Liver (tissue), 9 donors: Measurements from ENCODE around the gene RHNO1. TPM values are rescaled to one million over a fixed set of nuclear protein-coding genes. Genes with fewer than 3 reads are reported as not detected.

ENCODE experiments used
- DNase-seq: peaks from one replicate; pipeline ENCODE4 v3.0.0-alpha.2; 2017; ENCODE audit warnings: low spot score
- H3K27ac ChIP-seq, 2 donors: one replicate each; pipeline ENCODE4 v1.7.0; 2013; ENCODE audit warnings: inconsistent platforms in 2 of 2, low read length in 2 of 2, control low read depth in 1 of 2, low read depth in 1 of 2, mild to moderate bottlenecking in 1 of 2
- H3K27me3 ChIP-seq, 4 donors: one replicate each; pipeline versions ENCODE4 v1.6.1 to v1.7.0; 2013; ENCODE audit warnings: low read length in 3 of 4, inconsistent platforms in 1 of 4, mild to moderate bottlenecking in 1 of 4, moderate library complexity in 1 of 4; ENCODE audit not compliant: control insufficient read depth in 4 of 4, insufficient read depth in 4 of 4
- H3K36me3 ChIP-seq, 4 donors: one replicate each; pipeline versions ENCODE4 v1.6.1 to v1.7.0; 2013; ENCODE audit warnings: low read length in 3 of 4, mild to moderate bottlenecking in 3 of 4, low read depth in 1 of 4, moderate library complexity in 1 of 4; ENCODE audit not compliant: control insufficient read depth in 4 of 4, insufficient read depth in 3 of 4
- H3K4me1 ChIP-seq, 4 donors: one replicate each; pipeline versions ENCODE4 v1.6.1 to v1.7.0; 2013; ENCODE audit warnings: low read length in 3 of 4, mild to moderate bottlenecking in 3 of 4, moderate library complexity in 1 of 4; ENCODE audit not compliant: control insufficient read depth in 4 of 4, insufficient read depth in 4 of 4
- H3K4me3 ChIP-seq, 3 donors: one replicate each; pipeline versions ENCODE4 v1.6.1 to v1.7.0; 2013; ENCODE audit warnings: low read length in 3 of 3, control low read depth in 1 of 3, low read depth in 1 of 3, mild to moderate bottlenecking in 1 of 3
- H3K9ac ChIP-seq, 2 donors: one replicate each; pipeline ENCODE4 v1.7.0; 2013; ENCODE audit warnings: low read length in 2 of 2, mild to moderate bottlenecking in 2 of 2, moderate library complexity in 2 of 2, control low read depth in 1 of 2, low read depth in 1 of 2
- H3K9me3 ChIP-seq, 4 donors: one replicate each; pipeline versions ENCODE4 v1.6.1 to v1.7.0; 2013; ENCODE audit warnings: low read length in 3 of 4; ENCODE audit not compliant: control insufficient read depth in 4 of 4
- FOXA2 ChIP-seq: IDR thresholded peaks from 2 replicates; pipeline ENCODE4 v1.6.1; 2016; ENCODE audit warnings: antibody characterized with exemption
- GABPA ChIP-seq, 2 donors: IDR thresholded peaks in 1 of 2; conservative IDR thresholded peaks in 1 of 2; 2 replicates each; pipeline ENCODE4 v1.6.1; 2016; ENCODE audit warnings: antibody characterized with exemption in 2 of 2, mild to moderate bottlenecking in 1 of 2, moderate library complexity in 1 of 2
- HNF4A ChIP-seq, 2 donors: conservative IDR thresholded peaks; 2 replicates each; pipeline ENCODE4 v1.6.1; 2016; ENCODE audit warnings: antibody characterized with exemption in 2 of 2, mild to moderate bottlenecking in 2 of 2
- SP1 ChIP-seq: IDR thresholded peaks from 2 replicates; pipeline ENCODE4 v1.6.1; 2018; ENCODE audit warnings: antibody characterized with exemption, mild to moderate bottlenecking
- YY1 ChIP-seq: IDR thresholded peaks from 2 replicates; pipeline ENCODE4 v1.6.1; 2016; ENCODE audit warnings: antibody characterized with exemption, mild to moderate bottlenecking
- WGBS: extraction: QIAGEN DNeasy Blood & Tissue Kit; methylation state at CpG from one replicate; pipeline ENCODE4 v1.1.7; 2013; 5-methylcytosine and 5-hydroxymethylcytosine counted together
- polyA plus RNA-seq, 2 donors: library from polyadenylated mRNA; stranded (reverse) in 1 of 2; unstranded in 1 of 2; fragments of 200-250 nt in 1 of 2; fragments of >200 nt in 1 of 2; fragmentation: Nextera tagmentation in 1 of 2; extraction: Ambion mirVana in 1 of 2; gene quantifications; one replicate each; pipeline versions ENCODE4 v1.2.1 to v1.2.3, GENCODE V29; 2013 to 2015
- total RNA-seq, 2 donors: library from RNA; depleted of rRNA; stranded (reverse); fragments of >200 nt; gene quantifications; one replicate each; pipeline ENCODE4 v1.2.3, GENCODE V29; 2014
- TF ChIP-seq, protein P1 (sequence below): IDR thresholded peaks from 2 replicates; pipeline ENCODE4 v1.6.1; 2016; ENCODE audit warnings: antibody characterized with exemption, mild to moderate bottlenecking
- TF ChIP-seq, protein P2 (sequence below): fragments of 150-350 bp; IDR thresholded peaks from 2 replicates; pipeline ENCODE4 v1.5.1; 2017; ENCODE audit warnings: improper control_type of control experiment, low read depth, low read length; ENCODE audit not compliant: missing input control
- TF ChIP-seq, protein P3 (sequence below): IDR thresholded peaks from 2 replicates; pipeline ENCODE4 v1.6.1; 2016; ENCODE audit warnings: antibody characterized with exemption
- donor health status: healthy.
- donor health status: healthy.
- donor health status: healthy.
- donor health status: healthy.
- donor health status: healthy.

Gene RHNO1
- total and polyA plus RNA-seq, 4 donors = 1.4 to 14.5 (median 2.8) TPM

DNA sequence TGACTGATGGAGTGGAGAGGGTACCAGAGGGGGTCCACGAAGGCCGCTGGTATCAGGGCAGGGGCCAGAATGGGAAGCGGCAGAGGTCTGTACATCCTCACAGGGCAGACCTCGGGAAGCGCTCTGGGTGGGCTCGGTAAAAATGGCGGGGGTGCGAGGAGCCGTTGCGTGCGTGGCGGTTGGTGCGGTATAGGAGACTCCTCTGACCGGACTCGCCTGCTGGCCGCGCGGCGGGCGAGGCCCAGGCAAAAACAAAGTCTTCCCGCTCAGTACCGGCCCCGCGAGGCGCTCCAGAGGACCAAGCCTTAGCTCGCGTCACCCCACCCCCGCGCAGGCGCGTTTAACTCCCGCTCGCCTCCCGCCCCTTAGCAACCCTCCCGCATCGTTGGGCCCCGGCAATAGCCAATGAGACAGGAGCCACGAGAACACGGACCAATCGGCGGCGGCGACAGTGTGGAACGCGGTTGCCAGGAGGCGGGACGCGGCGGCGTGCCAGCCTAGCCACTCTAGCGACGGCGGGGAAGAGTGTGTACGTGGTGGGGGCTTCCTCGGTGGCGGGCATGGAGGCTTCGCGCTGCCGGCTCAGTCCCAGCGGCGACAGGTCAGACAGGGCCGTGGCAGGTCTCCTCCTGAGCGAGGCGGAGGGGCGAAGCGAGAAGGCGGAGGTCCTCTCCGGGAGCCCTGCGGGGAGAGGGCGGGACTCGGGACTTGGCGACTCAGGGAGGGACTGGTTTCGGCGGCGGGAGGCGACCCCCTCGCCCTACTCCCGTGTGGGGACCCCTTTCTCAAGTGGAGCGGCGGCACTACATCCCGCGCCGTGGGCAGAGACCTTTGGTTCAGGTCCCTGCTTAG is 13.6 kb downstream of the RHNO1 start, which contains the start of gene TULP3:
TULP3 (plus strand) TSS at position 504 of the 852 bp plus-strand sequence; CDS start at position 561, 57 bp downstream.
- H3K36me3 ChIP-seq = no peaks in the 10 kb centered on the region
- WGBS = under 1% methylated on average over 83 of the region's 83 CpGs
- peak within 1 kb of the TSS; percentile 81 to 96 (median 88) for H3K4me3 ChIP-seq
- DNase-seq = peak; percentile 98
- H3K4me1 ChIP-seq = peaks cover 0 to 9% (median 6%) of the 10 kb centered on the region in 4 donors
- H3K27ac ChIP-seq = peak within 1 kb of the TSS; percentile 82 to 87
- TF ChIP-seq FOXA2 = no peak
- TF ChIP-seq, protein P1, sequence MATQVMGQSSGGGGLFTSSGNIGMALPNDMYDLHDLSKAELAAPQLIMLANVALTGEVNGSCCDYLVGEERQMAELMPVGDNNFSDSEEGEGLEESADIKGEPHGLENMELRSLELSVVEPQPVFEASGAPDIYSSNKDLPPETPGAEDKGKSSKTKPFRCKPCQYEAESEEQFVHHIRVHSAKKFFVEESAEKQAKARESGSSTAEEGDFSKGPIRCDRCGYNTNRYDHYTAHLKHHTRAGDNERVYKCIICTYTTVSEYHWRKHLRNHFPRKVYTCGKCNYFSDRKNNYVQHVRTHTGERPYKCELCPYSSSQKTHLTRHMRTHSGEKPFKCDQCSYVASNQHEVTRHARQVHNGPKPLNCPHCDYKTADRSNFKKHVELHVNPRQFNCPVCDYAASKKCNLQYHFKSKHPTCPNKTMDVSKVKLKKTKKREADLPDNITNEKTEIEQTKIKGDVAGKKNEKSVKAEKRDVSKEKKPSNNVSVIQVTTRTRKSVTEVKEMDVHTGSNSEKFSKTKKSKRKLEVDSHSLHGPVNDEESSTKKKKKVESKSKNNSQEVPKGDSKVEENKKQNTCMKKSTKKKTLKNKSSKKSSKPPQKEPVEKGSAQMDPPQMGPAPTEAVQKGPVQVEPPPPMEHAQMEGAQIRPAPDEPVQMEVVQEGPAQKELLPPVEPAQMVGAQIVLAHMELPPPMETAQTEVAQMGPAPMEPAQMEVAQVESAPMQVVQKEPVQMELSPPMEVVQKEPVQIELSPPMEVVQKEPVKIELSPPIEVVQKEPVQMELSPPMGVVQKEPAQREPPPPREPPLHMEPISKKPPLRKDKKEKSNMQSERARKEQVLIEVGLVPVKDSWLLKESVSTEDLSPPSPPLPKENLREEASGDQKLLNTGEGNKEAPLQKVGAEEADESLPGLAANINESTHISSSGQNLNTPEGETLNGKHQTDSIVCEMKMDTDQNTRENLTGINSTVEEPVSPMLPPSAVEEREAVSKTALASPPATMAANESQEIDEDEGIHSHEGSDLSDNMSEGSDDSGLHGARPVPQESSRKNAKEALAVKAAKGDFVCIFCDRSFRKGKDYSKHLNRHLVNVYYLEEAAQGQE = peak; percentile 46
- peak; percentile 97 for TF ChIP-seq SP1
- no peak for TF ChIP-seq GABPA (IDR thresholded peaks at IDR 0.05 in 1 of 2, conservative IDR thresholded peaks at IDR 0.05 in 1 of 2)
- H3K9me3 ChIP-seq = no peaks in the 10 kb centered on the region
- no peaks in the 10 kb centered on the region for H3K27me3 ChIP-seq
- H3K9ac ChIP-seq = peak within 1 kb of the TSS; percentile 76 to 80

DNA sequence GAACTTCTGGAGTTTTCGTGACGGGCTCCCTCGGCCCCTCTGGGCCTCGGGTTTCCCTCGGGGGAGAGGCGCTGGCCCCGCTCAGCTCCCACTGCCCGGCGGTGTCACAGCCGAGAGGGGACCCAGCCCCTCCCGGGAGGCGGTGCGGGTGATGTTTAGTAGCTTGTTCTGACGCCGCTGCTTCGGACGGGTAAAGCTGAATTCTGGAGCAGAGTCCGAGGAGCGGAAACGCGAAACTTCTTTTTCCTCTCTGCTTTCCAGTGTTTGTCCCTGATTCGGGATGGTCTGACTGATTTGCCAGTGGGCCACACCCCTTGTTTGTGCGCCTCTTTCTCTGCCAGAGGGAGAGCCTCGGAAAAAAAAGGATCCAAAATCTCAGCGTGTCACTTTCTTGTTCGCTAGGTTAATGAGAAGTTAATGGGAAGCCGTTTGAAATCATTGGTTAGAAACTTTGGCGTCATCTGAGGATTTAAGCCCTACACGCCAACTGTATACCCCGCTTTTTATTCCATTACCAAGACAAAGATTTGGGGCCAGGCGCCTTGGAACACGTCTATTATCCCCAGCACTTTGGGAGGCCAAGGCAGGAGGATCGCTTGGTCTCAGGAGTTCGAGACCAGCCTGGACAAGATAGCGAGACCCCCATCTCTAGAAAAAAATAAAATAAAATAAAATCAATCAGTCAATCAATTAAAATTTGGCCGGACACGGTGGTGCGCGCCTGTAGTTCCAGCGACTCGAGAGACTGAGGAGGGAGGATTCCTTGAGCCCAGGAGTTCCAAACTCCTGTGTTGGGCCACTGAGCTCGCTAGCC is 14.4 kb downstream of the RHNO1 start:
- Histone ChIP-seq H3K36me3 (no peaks in the 10 kb centered on the region), H3K27me3 (no peaks in the 10 kb centered on the region), H3K9me3 (no peaks in the 10 kb centered on the region), H3K4me3 (peak overlapping the region; percentile 81 to 96 (median 88)), H3K4me1 (peaks cover 0 to 9% (median 6%) of the 10 kb centered on the region in 4 donors), H3K9ac (peak overlapping the region; percentile 76 to 80), H3K27ac (peak overlapping the region; percentile 82 to 87)
- 25% methylated on average over 42 of the region's 42 CpGs for WGBS
- DNase-seq = peak; percentile 55
- TF ChIP-seq YY1 (peak; percentile 10), HNF4A (conservative IDR thresholded peaks at IDR 0.05) (peak; percentile 27 to 49)
- TF ChIP-seq, protein P2, sequence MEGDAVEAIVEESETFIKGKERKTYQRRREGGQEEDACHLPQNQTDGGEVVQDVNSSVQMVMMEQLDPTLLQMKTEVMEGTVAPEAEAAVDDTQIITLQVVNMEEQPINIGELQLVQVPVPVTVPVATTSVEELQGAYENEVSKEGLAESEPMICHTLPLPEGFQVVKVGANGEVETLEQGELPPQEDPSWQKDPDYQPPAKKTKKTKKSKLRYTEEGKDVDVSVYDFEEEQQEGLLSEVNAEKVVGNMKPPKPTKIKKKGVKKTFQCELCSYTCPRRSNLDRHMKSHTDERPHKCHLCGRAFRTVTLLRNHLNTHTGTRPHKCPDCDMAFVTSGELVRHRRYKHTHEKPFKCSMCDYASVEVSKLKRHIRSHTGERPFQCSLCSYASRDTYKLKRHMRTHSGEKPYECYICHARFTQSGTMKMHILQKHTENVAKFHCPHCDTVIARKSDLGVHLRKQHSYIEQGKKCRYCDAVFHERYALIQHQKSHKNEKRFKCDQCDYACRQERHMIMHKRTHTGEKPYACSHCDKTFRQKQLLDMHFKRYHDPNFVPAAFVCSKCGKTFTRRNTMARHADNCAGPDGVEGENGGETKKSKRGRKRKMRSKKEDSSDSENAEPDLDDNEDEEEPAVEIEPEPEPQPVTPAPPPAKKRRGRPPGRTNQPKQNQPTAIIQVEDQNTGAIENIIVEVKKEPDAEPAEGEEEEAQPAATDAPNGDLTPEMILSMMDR = no peak
- TF ChIP-seq, protein P1 = peak; percentile 28
- TF ChIP-seq, protein P3, sequence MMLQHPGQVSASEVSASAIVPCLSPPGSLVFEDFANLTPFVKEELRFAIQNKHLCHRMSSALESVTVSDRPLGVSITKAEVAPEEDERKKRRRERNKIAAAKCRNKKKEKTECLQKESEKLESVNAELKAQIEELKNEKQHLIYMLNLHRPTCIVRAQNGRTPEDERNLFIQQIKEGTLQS = no peak
